Neural cell (in vitro differentiated cells): ENCODE data around the gene P4HTM. TPM values are rescaled to one million over a fixed set of nuclear protein-coding genes. Genes with fewer than 3 reads are reported as not detected.
A peak's percentile ranks its signal among the peaks of the same experiment; 100 is the strongest.

Source experiments
- H2AFZ ChIP-seq: fragments of 200-600, 300-800 bp; sonication (generic), shearing (Covaris generic); 2 replicates; pipeline ENCODE4 v1.6.0; 2014; ENCODE audit warnings: low read depth, mild to moderate bottlenecking, antibody characterized with exemption, low read length, moderate library complexity
- H3F3A ChIP-seq: fragments of 200-600 bp; shearing (Covaris generic); 2 replicates; pipeline ENCODE4 v1.6.1; 2016; ENCODE audit warnings: mild to moderate bottlenecking, moderate library complexity, mixed read lengths, antibody characterized with exemption, low read length; ENCODE audit not compliant: insufficient read depth, poor library complexity, severe bottlenecking
- H3K27ac ChIP-seq: fragments of 200-600, 300-800 bp; sonication (generic), shearing (Covaris generic); 2 replicates; pipeline ENCODE4 v1.5.1; 2014; ENCODE audit warnings: mild to moderate bottlenecking, low read length, moderate library complexity
- H3K27me3 ChIP-seq: fragments of 300-800, 200-600 bp; sonication (generic), shearing (Covaris generic); 2 replicates; pipeline ENCODE4 v1.6.0; 2014; ENCODE audit warnings: mild to moderate bottlenecking, low read depth, low read length, moderate library complexity; ENCODE audit not compliant: insufficient read depth
- H3K36me3 ChIP-seq: fragments of 300-800, 200-600 bp; sonication (generic), shearing (Covaris generic); 2 replicates; pipeline ENCODE4 v1.5.1; 2014; ENCODE audit warnings: mild to moderate bottlenecking, antibody characterized with exemption, low read length, moderate library complexity; ENCODE audit not compliant: insufficient read depth
- H3K4me2 ChIP-seq: fragments of 300-800, 200-600 bp; sonication (generic), shearing (Covaris generic); 2 replicates; pipeline ENCODE4 v1.6.0; 2014; ENCODE audit warnings: mild to moderate bottlenecking, low read length
- H3K4me3 ChIP-seq: fragments of 300-800, 200-600 bp; sonication (generic), shearing (Covaris generic); 2 replicates; pipeline ENCODE4 v1.5.1; 2014; ENCODE audit warnings: mild to moderate bottlenecking, low read length, moderate library complexity
- H3K79me2 ChIP-seq: fragments of 200-600 bp; shearing (Covaris generic); replicated peaks from 2 replicates; pipeline ENCODE4 v1.6.0; 2014; ENCODE audit warnings: mild to moderate bottlenecking, low read length, moderate library complexity; ENCODE audit not compliant: insufficient read depth
- H3K9ac ChIP-seq: fragments of 300-800, 200-600 bp; sonication (generic), shearing (Covaris generic); 2 replicates; pipeline ENCODE4 v1.6.1; 2016; ENCODE audit warnings: mild to moderate bottlenecking, low read length, mixed read lengths
- H3K9me2 ChIP-seq: fragments of 200-600 bp; shearing (Covaris generic); 2 replicates; pipeline ENCODE4 v1.6.1; 2016; ENCODE audit warnings: mild to moderate bottlenecking, low read length, mixed read lengths; ENCODE audit not compliant: insufficient read depth
- H3K9me3 ChIP-seq: fragments of 200-600, 300-800 bp; sonication (generic), shearing (Covaris generic); 2 replicates; pipeline ENCODE4 v1.6.1; 2016; ENCODE audit warnings: mild to moderate bottlenecking, mixed run types, low read length, moderate library complexity, mixed read lengths
- H4K20me1 ChIP-seq: fragments of 200-600 bp; shearing (Covaris generic); 2 replicates; pipeline ENCODE4 v1.6.1; 2016; ENCODE audit warnings: mild to moderate bottlenecking, mixed run types; ENCODE audit not compliant: insufficient read depth
- EP300 ChIP-seq: fragments of 450-650 bp; conservative IDR thresholded peaks from 2 replicates; pipeline ENCODE4 v1.6.1; 2014; ENCODE audit warnings: antibody characterized with exemption, mild to moderate bottlenecking, moderate library complexity; ENCODE audit not compliant: poor library complexity, severe bottlenecking
- EZH2 ChIP-seq: fragments of 200-600, 300-800 bp; shearing (Covaris generic), sonication (generic); IDR thresholded peaks from 2 replicates; pipeline ENCODE4 v1.6.1; 2014; ENCODE audit warnings: antibody characterized with exemption, low read length, borderline replicate concordance, mild to moderate bottlenecking; ENCODE audit not compliant: insufficient read depth, poor library complexity, severe bottlenecking
- MXI1 ChIP-seq: fragments of 450-650 bp; conservative IDR thresholded peaks from 2 replicates; pipeline ENCODE4 v1.6.1; 2014; ENCODE audit warnings: antibody characterized with exemption, mild to moderate bottlenecking; ENCODE audit not compliant: poor library complexity, severe bottlenecking
- POLR2AphosphoS5 ChIP-seq: IDR thresholded peaks from 2 replicates; pipeline ENCODE4 v1.6.1; 2012
- RAD21 ChIP-seq: fragments of 450-650 bp; conservative IDR thresholded peaks from 2 replicates; pipeline ENCODE4 v1.6.1; 2014; ENCODE audit warnings: antibody characterized with exemption, mild to moderate bottlenecking, moderate library complexity
- SMC3 ChIP-seq: fragments of 450-650 bp; conservative IDR thresholded peaks from 2 replicates; pipeline ENCODE4 v1.6.1; 2014; ENCODE audit warnings: antibody characterized with exemption, mild to moderate bottlenecking, moderate library complexity; ENCODE audit not compliant: poor library complexity
- TAF1 ChIP-seq: IDR thresholded peaks from 2 replicates; pipeline ENCODE4 v1.6.1; 2012; ENCODE audit warnings: low read depth
- polyA plus RNA-seq: library from polyadenylated mRNA; depleted of rRNA; stranded (reverse); fragments of >200 nt; gene quantifications from 2 replicates; pipeline ENCODE4 v1.2.3, GENCODE V29; 2014
- TF ChIP-seq, protein P1 (sequence below): IDR thresholded peaks from 2 replicates; pipeline ENCODE4 v1.6.1; 2012; ENCODE audit warnings: borderline replicate concordance
- TF ChIP-seq, protein P2 (sequence below): fragments of 450-650 bp; IDR thresholded peaks from 2 replicates; pipeline ENCODE4 v1.5.1; 2014; ENCODE audit warnings: antibody characterized with exemption, mild to moderate bottlenecking, moderate library complexity; ENCODE audit not compliant: poor library complexity, severe bottlenecking

P4HTM gene
- polyA plus RNA-seq, 1 donor from 2014 or later, result 97.3 TPM

DNA sequence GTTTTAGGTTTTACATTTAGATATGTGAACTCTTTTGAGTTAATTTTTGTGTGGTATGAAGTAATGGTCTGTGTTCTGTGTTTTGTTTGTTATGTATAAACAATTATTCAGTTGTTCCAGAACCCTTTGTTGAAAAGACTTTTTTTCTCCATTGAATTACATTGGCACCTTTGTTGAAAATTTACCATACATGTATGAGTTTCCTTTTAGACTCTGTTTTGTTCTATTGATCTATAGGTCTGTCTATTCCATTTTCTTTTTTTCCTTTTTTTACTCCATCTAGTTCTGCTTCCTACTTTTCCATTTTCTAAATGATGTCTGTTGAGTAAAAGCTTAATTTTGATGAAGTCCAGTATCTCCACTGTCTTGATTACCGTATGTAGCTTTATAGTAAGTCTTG lies 40.0 kb upstream of the P4HTM start:
- TF ChIP-seq MXI1 (no peak), RAD21 (no peak), EZH2 (no peak), TAF1 (no peak), EP300 (no peak)
- Histone ChIP-seq H3K79me2 (no peaks in the 10 kb centered on the region), H3K4me2 (no peak overlapping the region), H3K9me2 (no peaks in the 10 kb centered on the region), H3F3A (no peaks in the 10 kb centered on the region), H4K20me1 (no peaks in the 10 kb centered on the region), H3K4me3 (no peak overlapping the region), H3K36me3 (no peaks in the 10 kb centered on the region), H3K27ac (no peak overlapping the region), H2AFZ (no peak overlapping the region), H3K27me3 (no peaks in the 10 kb centered on the region), H3K9me3 (no peaks in the 10 kb centered on the region), H3K9ac (no peak overlapping the region)

GRCh38 chr3:48951764-48952163 lies 38.3 kb upstream of the P4HTM start:
- no peaks in the 10 kb centered on the region for H4K20me1 ChIP-seq
- TF ChIP-seq, protein P1, sequence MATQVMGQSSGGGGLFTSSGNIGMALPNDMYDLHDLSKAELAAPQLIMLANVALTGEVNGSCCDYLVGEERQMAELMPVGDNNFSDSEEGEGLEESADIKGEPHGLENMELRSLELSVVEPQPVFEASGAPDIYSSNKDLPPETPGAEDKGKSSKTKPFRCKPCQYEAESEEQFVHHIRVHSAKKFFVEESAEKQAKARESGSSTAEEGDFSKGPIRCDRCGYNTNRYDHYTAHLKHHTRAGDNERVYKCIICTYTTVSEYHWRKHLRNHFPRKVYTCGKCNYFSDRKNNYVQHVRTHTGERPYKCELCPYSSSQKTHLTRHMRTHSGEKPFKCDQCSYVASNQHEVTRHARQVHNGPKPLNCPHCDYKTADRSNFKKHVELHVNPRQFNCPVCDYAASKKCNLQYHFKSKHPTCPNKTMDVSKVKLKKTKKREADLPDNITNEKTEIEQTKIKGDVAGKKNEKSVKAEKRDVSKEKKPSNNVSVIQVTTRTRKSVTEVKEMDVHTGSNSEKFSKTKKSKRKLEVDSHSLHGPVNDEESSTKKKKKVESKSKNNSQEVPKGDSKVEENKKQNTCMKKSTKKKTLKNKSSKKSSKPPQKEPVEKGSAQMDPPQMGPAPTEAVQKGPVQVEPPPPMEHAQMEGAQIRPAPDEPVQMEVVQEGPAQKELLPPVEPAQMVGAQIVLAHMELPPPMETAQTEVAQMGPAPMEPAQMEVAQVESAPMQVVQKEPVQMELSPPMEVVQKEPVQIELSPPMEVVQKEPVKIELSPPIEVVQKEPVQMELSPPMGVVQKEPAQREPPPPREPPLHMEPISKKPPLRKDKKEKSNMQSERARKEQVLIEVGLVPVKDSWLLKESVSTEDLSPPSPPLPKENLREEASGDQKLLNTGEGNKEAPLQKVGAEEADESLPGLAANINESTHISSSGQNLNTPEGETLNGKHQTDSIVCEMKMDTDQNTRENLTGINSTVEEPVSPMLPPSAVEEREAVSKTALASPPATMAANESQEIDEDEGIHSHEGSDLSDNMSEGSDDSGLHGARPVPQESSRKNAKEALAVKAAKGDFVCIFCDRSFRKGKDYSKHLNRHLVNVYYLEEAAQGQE, result no peak
- TF ChIP-seq TAF1, result no peak
- H3K4me3 ChIP-seq, result no peak overlapping the region
- no peaks in the 10 kb centered on the region for H3K9me3 ChIP-seq
- no peak overlapping the region for H2AFZ ChIP-seq
- H3K4me2 ChIP-seq, result no peak overlapping the region
- no peaks in the 10 kb centered on the region for H3K27me3 ChIP-seq
- no peaks in the 10 kb centered on the region for H3K36me3 ChIP-seq
- H3K9me2 ChIP-seq, result no peaks in the 10 kb centered on the region
- H3K79me2 ChIP-seq, result no peaks in the 10 kb centered on the region
- H3K27ac ChIP-seq, result no peak overlapping the region
- no peak overlapping the region for H3K9ac ChIP-seq
- H3F3A ChIP-seq, result no peaks in the 10 kb centered on the region

GRCh38 chr3:48952510-48953118 lies 37.4 kb upstream of the P4HTM start:
- H3K9me3 ChIP-seq, result no peaks in the 10 kb centered on the region
- no peaks in the 10 kb centered on the region for H3F3A ChIP-seq
- H4K20me1 ChIP-seq, result no peaks in the 10 kb centered on the region
- no peaks in the 10 kb centered on the region for H3K27me3 ChIP-seq
- H3K9me2 ChIP-seq, result no peaks in the 10 kb centered on the region
- H3K4me2 ChIP-seq, result no peak overlapping the region
- no peak overlapping the region for H3K27ac ChIP-seq
- H3K79me2 ChIP-seq, result no peaks in the 10 kb centered on the region
- no peak overlapping the region for H3K9ac ChIP-seq
- TF ChIP-seq EZH2 (no peak), EP300 (no peak), MXI1 (no peak), POLR2AphosphoS5 (no peak), RAD21 (peak; percentile 60), TAF1 (no peak), SMC3 (peak; percentile 36)
- TF ChIP-seq, protein P2, sequence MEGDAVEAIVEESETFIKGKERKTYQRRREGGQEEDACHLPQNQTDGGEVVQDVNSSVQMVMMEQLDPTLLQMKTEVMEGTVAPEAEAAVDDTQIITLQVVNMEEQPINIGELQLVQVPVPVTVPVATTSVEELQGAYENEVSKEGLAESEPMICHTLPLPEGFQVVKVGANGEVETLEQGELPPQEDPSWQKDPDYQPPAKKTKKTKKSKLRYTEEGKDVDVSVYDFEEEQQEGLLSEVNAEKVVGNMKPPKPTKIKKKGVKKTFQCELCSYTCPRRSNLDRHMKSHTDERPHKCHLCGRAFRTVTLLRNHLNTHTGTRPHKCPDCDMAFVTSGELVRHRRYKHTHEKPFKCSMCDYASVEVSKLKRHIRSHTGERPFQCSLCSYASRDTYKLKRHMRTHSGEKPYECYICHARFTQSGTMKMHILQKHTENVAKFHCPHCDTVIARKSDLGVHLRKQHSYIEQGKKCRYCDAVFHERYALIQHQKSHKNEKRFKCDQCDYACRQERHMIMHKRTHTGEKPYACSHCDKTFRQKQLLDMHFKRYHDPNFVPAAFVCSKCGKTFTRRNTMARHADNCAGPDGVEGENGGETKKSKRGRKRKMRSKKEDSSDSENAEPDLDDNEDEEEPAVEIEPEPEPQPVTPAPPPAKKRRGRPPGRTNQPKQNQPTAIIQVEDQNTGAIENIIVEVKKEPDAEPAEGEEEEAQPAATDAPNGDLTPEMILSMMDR, result peak; percentile 55
- TF ChIP-seq, protein P1, result no peak
- H2AFZ ChIP-seq, result no peak overlapping the region
- H3K36me3 ChIP-seq, result no peaks in the 10 kb centered on the region
- H3K4me3 ChIP-seq, result no peak overlapping the region
